22Rv1 (cell line): Measurements from ENCODE around the gene LCA5.
"Not testable (repeated sequence)": the region's sequence is repeated elsewhere in the genome, so short reads cannot be mapped to it uniquely, and the experiment has no call there.

Experiments used
- H3K27ac ChIP-seq: fragments of 450-650 bp; 2 replicates; pipeline ENCODE4 v1.5.1; 2017
- ZFX ChIP-seq: fragments of 450-650 bp; IDR thresholded peaks from 2 replicates; pipeline ENCODE4 v1.6.1; 2017; ENCODE audit warnings: antibody characterized with exemption, borderline replicate concordance
- TF ChIP-seq, protein P1 (sequence below): fragments of 450-650 bp; IDR thresholded peaks from 2 replicates; pipeline ENCODE4 v1.5.1; 2017; ENCODE audit warnings: mild to moderate bottlenecking

LCA5 gene

DNA sequence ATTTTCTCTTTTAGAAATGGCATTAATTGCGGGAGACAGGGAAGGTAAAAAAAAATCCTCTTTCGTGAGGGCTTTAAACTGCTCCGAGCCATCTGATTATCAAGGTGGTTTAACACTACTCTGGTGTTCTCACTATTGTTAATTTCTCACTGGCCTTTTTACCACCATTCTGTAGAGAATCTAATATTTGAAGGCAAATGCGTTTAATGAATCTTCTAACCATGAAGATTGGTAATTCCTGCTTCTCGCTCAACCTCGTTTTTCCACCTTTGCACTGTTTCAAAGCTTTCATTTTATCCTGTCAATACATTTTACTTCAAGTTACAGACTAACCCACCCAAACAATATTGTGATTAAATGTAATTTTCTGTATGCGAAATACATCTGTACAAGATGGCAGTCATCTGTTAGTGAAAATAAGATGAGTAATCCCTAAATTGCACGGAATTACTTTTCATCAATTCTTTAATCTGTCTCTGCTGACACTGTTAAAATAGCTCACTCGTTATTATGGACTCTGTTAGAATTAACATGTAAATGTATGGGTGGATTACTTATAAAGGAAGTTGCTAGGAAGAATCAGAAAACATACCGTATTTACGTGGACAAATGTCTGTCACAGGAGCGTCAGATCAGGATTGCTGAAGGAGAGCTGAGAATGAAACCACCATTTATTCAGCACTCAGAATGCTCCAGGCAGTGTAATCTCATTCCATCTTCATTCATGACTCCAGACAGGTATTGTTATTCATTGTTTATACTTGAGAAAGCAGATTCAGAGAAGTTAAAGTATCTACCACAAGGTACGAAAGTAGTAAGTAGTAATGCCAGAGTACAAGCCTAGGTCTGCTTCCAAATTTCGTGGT, 1.1 kb upstream of the LCA5 start:
- TF ChIP-seq ZFX: no peak
- TF ChIP-seq, protein P1, sequence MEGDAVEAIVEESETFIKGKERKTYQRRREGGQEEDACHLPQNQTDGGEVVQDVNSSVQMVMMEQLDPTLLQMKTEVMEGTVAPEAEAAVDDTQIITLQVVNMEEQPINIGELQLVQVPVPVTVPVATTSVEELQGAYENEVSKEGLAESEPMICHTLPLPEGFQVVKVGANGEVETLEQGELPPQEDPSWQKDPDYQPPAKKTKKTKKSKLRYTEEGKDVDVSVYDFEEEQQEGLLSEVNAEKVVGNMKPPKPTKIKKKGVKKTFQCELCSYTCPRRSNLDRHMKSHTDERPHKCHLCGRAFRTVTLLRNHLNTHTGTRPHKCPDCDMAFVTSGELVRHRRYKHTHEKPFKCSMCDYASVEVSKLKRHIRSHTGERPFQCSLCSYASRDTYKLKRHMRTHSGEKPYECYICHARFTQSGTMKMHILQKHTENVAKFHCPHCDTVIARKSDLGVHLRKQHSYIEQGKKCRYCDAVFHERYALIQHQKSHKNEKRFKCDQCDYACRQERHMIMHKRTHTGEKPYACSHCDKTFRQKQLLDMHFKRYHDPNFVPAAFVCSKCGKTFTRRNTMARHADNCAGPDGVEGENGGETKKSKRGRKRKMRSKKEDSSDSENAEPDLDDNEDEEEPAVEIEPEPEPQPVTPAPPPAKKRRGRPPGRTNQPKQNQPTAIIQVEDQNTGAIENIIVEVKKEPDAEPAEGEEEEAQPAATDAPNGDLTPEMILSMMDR: no peak
- H3K27ac ChIP-seq: no peak overlapping the region

DNA sequence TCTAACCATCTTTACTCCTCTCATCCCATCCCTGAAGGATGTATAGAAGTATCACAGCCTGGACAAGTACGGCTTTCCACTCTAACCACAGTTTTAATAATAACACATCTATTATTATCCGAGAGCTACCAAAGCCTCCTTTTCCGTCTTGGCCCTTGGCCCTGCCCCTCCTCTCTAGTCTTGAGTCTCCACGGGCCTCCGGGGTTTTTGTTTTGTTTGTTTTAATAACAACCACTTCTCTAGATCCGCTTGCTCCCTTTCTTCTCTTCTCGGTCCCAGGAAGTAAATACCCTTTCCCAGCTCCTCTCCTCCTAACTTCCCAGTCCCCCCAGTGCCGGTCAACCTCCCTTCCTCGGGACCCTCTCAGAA, 661 bp downstream of the LCA5 start:
- H3K27ac ChIP-seq: peak overlapping the region; percentile 57
- TF ChIP-seq, protein P1: no peak
- no peak for TF ChIP-seq ZFX

DNA sequence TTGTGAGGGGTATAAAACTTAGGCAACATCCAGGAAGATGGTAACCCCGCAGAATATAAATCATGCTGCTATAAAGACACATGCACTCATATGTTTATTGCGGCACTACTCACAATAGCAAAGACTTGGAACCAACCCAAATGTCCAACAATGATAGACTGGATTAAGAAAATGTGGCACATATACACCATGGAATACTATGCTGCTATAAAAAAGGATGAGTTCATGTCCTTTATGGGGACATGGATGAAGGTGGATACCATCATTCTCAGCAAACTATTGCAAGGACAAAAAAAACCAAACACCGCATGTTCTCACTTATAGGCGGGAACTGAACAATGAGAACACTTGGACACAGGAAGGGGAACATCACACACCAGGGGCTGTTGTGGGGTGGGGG, 7.7 kb downstream of the LCA5 start:
- not testable (repeated sequence) for H3K27ac ChIP-seq

DNA sequence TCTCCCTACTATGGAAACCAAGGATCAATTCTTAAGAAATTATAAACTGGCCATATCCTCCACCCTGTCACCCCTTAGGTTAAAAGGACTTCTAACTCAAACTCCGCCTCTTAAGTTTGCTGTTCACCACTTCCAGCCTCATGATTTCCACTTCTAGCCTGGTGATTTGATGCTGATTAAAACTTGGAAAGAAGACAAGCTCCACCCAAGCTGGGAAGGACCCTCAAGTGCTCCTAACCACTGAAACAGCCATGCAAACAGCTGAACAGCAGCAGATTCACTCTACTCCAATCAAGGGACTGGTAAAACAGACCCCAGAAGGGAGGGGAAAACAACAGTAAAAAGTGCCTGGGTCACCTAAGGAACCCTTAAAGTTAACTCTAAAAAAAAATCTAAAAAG, 10.3 kb downstream of the LCA5 start:
- TF ChIP-seq ZFX: no peak
- TF ChIP-seq, protein P1: no peak
- H3K27ac ChIP-seq: no peak overlapping the region

DNA sequence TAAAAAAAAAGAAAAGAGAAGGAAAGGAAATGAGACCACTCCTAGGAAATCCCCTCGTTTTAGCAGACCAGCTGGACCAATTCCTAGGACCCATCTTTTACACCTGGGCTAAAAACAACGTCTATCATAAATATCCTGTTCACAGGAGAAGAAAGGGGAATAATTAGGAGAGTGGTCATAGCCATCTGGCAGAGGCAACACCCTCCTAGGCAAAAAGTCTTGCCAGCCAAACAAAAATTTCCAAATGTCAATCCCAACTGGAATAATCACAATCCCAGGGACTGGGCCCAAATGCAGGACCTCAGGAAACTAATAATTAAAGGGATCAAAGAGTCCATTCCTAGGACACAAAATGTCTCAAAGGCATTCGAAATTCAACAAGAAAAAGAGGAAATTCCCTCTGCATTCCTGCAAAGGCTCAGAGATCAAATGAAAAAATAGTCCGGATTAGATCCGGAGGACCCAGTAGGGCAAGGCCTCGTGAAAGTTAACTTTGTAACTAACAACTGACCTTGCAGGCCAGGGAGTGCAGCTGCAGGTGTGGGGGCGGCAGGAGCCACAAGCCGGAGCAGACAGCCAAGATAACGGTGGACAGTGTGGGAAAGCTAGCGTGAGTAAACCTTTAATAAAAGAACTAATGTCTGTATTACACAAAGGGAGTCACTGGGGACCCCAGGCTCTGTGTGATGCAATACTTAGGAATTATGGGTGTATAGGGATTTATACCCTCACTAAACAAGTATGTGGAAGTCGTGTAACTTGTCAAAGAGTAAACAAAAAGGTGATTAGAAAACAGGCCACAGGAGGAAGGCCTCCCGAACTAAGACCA, 11.7 kb downstream of the LCA5 start:
- TF ChIP-seq ZFX: no peak
- TF ChIP-seq, protein P1: no peak
- H3K27ac ChIP-seq: no peak overlapping the region

DNA sequence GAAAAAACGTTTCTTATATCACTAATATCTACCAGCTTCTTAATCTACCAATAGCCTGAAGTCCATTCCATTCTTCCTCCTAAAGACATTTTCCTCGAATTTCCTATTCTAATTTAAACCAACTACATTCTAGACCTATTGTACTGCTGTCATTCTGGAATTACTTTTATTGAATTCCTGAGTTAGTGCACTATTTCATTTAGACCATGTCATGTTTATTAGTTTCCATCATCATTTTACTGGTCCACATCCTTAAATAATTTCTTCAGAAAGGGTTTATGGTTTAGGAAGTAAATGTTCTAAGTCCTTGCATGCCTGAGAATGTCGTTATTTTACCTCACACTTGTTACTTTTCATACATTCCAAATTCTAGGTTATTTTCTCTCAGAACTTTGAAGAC, 13.2 kb downstream of the LCA5 start:
- TF ChIP-seq ZFX: no peak
- TF ChIP-seq, protein P1: no peak
- no peak overlapping the region for H3K27ac ChIP-seq

DNA sequence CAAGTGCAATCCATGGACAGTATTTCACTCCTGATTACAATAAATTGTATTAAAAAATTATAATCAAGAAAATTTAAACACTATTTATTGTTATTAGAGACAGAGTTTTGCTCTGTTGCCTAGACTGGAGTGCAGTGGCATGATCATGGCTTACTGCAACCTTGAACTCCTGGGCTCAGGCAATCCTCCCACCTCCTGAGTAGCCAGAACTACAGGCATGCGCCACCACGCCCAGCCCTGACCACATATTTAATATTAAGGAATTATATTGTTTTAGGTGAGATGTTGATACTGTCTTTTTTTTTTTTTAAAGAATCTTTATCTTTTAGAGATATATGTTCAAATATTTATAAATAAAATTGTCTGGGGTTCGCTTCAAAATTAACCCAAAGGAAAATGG, 14.6 kb downstream of the LCA5 start:
- TF ChIP-seq ZFX: no peak
- TF ChIP-seq, protein P1: no peak
- H3K27ac ChIP-seq: no peak overlapping the region
